ENCODE results near the gene ADCY5.

The ADCY5 gene

DNA sequence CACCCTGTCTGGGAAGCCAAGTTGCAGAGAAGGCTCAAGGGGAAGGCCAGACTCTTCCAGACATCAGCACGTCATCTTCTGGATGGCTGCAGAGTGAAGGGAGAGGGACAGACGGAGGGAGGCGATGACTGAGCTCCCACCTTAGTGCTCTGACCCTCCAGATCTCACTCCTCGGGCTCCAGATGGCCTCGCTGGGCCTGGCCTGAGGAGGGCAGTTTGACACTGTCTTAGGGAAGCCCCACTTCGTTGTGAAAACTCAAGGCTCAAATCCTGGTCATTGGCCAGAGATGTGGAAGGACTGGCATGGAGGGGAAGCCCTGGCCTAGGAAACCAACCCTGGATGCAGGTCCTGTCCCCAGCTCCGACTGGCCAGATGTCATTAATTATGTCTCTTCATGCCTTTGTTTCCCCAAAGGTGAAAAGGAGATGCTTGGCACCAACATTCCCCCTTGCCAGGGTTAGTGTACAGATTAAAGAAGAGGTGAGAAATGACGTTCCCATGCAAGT lies 70.4 kb downstream of the ADCY5 start:
- no peak overlapping the region for H3K4me3 ChIP-seq (ENCODE audit: control insufficient read depth, low read depth, low read length)
- TF ChIP-seq, protein P1, sequence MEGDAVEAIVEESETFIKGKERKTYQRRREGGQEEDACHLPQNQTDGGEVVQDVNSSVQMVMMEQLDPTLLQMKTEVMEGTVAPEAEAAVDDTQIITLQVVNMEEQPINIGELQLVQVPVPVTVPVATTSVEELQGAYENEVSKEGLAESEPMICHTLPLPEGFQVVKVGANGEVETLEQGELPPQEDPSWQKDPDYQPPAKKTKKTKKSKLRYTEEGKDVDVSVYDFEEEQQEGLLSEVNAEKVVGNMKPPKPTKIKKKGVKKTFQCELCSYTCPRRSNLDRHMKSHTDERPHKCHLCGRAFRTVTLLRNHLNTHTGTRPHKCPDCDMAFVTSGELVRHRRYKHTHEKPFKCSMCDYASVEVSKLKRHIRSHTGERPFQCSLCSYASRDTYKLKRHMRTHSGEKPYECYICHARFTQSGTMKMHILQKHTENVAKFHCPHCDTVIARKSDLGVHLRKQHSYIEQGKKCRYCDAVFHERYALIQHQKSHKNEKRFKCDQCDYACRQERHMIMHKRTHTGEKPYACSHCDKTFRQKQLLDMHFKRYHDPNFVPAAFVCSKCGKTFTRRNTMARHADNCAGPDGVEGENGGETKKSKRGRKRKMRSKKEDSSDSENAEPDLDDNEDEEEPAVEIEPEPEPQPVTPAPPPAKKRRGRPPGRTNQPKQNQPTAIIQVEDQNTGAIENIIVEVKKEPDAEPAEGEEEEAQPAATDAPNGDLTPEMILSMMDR (conservative IDR thresholded peaks at IDR 0.05; ENCODE audit: control insufficient read depth, insufficient read depth, low read depth, low read length), result no peak
- no peak for DNase-seq (ENCODE audit: low read depth)

DNA sequence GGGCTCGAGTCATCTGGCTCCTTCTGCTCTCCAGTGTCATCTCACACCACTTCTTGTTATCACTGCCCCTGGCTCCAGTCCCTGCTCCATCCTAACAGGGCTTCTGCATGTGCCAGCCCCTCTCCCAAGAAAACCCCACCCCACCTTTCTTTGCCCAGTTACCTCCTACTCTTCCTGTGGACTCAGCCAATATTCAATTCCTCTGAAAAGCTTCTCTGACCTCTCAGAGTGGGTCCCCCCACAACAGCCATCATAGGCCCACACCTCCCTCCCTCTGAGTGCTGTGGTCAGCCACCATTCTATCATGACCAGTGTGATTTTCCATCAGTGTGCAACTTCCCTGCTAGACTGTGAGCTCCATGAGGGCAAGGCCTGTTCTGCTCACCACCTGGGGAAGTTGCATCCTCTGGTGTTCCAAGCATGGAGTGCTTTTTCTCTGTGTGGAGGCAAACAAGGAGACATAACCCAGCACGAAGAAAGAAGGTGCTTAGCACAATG lies 71.6 kb downstream of the ADCY5 start:
- H3K4me3 ChIP-seq (ENCODE audit: control insufficient read depth, low read depth, low read length), result no peak overlapping the region
- DNase-seq (ENCODE audit: low read depth), result no peak
- TF ChIP-seq, protein P1 (conservative IDR thresholded peaks at IDR 0.05; ENCODE audit: control insufficient read depth, insufficient read depth, low read depth, low read length), result no peak

DNA sequence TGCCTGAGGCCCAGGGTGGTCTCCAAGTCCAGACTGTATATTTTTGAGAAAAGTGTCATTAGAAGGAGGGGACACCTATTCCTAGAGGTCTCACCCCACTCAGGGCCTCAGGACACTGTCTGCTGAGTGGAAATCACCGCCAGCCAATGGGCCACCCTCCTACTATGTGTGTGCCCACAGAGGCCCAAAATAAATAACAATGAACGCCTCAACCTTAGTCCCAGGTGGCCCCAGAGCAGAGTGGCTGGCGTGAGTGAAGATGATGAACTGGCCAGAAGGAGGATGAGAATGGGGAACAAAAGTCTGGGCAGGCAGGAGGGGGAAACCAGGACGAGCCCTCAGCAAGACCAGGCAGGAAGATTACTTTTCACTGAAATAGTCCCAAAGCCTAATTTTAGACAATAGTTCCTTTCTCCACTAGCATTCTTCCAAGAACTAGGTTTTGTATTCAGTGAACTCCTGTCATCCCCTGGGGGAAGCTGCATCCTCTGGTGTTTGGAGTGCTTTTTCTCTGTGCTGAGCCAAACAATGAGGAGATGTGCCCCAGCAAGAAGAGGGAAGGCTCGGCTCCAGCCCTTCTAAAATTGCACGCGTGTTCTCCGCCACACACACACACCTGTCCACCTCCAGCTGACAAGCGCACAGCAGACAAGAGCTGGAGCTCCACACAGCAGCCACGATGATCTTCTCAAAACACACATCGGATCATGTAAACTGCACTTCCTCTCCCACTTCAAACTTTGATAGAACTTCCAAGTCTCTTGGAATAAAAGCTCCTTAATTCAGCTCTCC lies 72.2 kb downstream of the ADCY5 start:
- H3K4me3 ChIP-seq (ENCODE audit: control insufficient read depth, low read depth, low read length), result no peak overlapping the region
- TF ChIP-seq, protein P1 (conservative IDR thresholded peaks at IDR 0.05; ENCODE audit: control insufficient read depth, insufficient read depth, low read depth, low read length), result no peak
- no peak for DNase-seq (ENCODE audit: low read depth)

DNA sequence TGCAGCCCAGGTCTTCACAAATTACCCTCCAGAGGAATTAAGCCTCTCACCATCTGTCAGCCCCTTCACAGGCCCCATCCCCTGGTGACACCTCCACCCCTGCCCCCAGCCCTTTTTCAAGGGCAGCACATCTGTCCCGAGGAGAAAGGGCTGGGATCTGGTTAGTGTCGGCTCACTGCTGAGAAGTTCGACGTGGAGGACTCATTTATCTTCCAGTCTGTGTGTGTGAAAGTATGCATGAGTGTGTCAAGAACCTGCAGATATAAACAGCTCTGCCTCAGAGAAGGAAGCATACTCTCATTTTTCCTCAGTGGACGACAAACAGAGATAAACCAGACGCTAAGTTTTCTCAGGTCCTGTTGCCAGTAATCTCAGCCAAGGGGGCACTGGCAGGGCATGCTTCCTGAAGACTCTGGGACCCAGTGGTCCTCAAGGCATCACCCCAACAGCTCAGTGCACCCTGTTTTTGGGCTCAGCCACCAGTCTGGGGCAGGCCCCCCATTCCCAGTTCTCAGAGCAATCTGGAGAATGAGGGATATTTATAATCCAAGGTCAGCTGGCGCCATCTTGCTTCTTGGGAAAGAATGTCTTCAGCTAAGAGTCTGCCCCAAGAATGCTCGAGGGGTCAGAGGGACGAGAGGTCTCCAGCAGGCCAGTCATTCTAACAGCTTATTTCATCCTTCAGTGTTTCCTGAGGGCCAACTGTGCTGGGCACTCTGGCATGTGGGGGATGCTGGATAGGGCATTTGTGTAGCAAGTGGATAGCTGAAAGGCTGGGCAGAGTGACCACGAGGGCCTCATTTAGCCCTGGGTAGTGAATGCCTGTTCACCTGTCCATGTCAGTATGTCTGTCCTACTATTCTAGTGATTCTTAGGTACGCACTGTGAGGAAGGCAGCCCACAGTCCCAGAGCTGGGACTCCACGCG lies 73.6 kb downstream of the ADCY5 start:
- TF ChIP-seq, protein P1 (conservative IDR thresholded peaks at IDR 0.05; ENCODE audit: control insufficient read depth, insufficient read depth, low read depth, low read length), result no peak
- DNase-seq (ENCODE audit: low read depth), result no peak
- H3K4me3 ChIP-seq (ENCODE audit: control insufficient read depth, low read depth, low read length), result no peak overlapping the region

DNA sequence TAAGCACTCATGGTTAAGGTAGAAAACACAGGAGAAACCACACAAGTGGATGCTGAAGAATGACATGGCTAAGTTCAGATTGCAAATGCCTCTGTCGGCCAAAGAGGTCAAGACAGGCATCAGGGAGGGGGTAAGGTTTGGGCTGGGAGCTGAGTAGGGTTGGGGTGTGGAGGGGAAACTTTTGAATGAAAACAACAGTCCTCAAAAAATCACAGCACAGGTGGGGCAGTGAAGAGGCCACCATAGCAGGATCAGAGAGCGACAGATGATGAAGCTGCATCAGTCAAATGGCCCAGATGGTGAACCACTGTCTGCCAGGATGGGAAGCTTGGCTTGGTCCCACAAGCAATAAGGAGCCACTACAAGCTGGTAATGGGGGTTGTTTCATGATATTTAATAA lies 74.9 kb downstream of the ADCY5 start:
- no peak overlapping the region for H3K4me3 ChIP-seq (ENCODE audit: control insufficient read depth, low read depth, low read length)
- TF ChIP-seq, protein P1 (conservative IDR thresholded peaks at IDR 0.05; ENCODE audit: control insufficient read depth, insufficient read depth, low read depth, low read length), result no peak
- DNase-seq (ENCODE audit: low read depth), result no peak

DNA sequence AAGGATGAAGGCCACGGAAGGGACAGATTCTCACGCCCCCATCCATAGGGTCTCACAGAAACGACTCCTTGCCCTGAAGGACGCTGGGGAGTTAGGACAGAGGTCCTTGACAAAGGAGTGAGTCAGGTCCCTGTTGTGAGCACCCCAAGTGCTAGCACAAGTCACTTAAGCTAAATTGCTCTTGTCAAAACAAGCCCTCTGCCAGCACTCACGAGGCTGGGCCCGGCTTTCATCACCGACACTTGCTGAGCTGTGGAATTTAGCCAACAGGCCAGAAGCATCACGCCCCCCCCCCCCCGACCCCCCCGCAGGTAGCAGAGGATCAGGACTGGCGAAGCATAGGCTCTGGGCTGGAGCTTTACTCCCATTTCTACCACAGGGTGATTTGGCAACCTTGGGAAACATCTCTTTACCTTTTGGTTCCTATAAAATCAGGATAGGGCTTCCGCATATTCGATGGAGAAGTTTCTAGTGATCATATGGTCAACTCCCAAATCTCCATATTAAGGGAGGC lies 75.4 kb downstream of the ADCY5 start:
- DNase-seq (ENCODE audit: low read depth), result no peak
- TF ChIP-seq, protein P1 (conservative IDR thresholded peaks at IDR 0.05; ENCODE audit: control insufficient read depth, insufficient read depth, low read depth, low read length), result no peak
- no peak overlapping the region for H3K4me3 ChIP-seq (ENCODE audit: control insufficient read depth, low read depth, low read length)

Measured in fibroblast of mammary gland (primary cell).